Right lobe of liver (tissue), 6 donors: ENCODE results near the gene TCHH. TPM values are rescaled to one million over a fixed set of nuclear protein-coding genes. Genes with fewer than 3 reads are reported as not detected.
"Not testable (repeated sequence)": the region's sequence is repeated elsewhere in the genome, so short reads cannot be mapped to it uniquely, and the experiment has no call there.

Experiments used
- ATAC-seq, 4 donors: fragments of 200-7000 bp; cut with Tn5 transposase; one replicate each; pipeline ENCODE4 v1.9.1; 2020; ENCODE audit warnings: mild to moderate bottlenecking in 4 of 4, moderate library complexity in 4 of 4
- DNase-seq, 3 donors: peaks; one replicate each; pipeline ENCODE4 v3.0.0-alpha.2; 2020
- H3K27ac ChIP-seq, 3 donors: fragments of 200-600 bp; one replicate each; pipeline ENCODE4 v1.8.0; 2022
- H3K27me3 ChIP-seq, 2 donors: fragments of 200-600 bp; one replicate each; pipeline ENCODE4 v1.8.0; 2022
- H3K36me3 ChIP-seq, 4 donors: fragments of 200-600 bp; sonication (generic) in 1 of 4; one replicate each; pipeline versions ENCODE4 v1.5.1 to v1.8.0; 2017 to 2022; ENCODE audit warnings: control low read depth in 1 of 4
- H3K4me1 ChIP-seq, 4 donors: fragments of 200-600 bp; sonication (generic) in 1 of 4; one replicate each; pipeline versions ENCODE4 v1.5.1 to v1.8.0; 2017 to 2022; ENCODE audit warnings: control low read depth in 1 of 4
- H3K4me3 ChIP-seq, 3 donors: fragments of 200-600 bp; one replicate each; pipeline ENCODE4 v1.8.0; 2022
- H3K9me3 ChIP-seq, 4 donors: fragments of 200-600 bp; sonication (generic) in 1 of 4; one replicate each; pipeline versions ENCODE4 v1.5.1 to v1.8.0; 2017 to 2022; ENCODE audit warnings: control low read depth in 1 of 4
- POLR2A ChIP-seq: fragments of 450-650 bp; IDR thresholded peaks from one replicate; pipeline ENCODE4 v1.6.1; 2017; ENCODE audit warnings: antibody characterized with exemption, mild to moderate bottlenecking
- WGBS: methylation state at CpG from one replicate; pipeline ENCODE4 v1.1.6; 2018; ENCODE audit warnings: low coverage, low lambda C conversion rate; ENCODE audit not compliant: insufficient coverage; ENCODE audit errors: missing lambda C conversion rate; 5-methylcytosine and 5-hydroxymethylcytosine counted together
- intact Hi-C, 2 donors: fragments of 100-400 bp; cut with DNase I; formaldehyde crosslinking; loops; one replicate each; pipeline versions ENCODE4 v1.11.2 to v1.14.1; 2022
- total RNA-seq, 6 experiments: library from RNA; depleted of rRNA in 2 of 6; stranded (reverse); fragments of >200 nt in 2 of 6; fragmentation: NEBNext Ultra II Directional in 3 of 6; extraction: Animal tissue kit (Norgen Biotek cat#: 25700) in 3 of 6; gene quantifications; one replicate each; pipeline versions ENCODE4 v1.1.0 to v1.2.4, GENCODE V29; 2016 to 2023
- TF ChIP-seq, protein P1 (sequence below), 4 donors: fragments of 200-600 bp in 3 of 4; fragments of 450-650 bp in 1 of 4; IDR thresholded peaks; one replicate each; pipeline versions ENCODE4 v1.5.1 to v1.8.0; 2016 to 2022; ENCODE audit warnings: antibody characterized with exemption in 4 of 4, mild to moderate bottlenecking in 2 of 4
- donor health status: DM: no; HTN: yes; CAD: no.
- donor health status: DM: no; HTN: no; CAD: no.
- donor health status: DM: no; HTN: no; CAD: no.
- donor health status: DM: no; HTN: yes; CAD: no.
- donor health status: DM: no; HTN: yes; CAD: no.

The TCHH gene
- total RNA-seq, 6 experiments from 2014 or later = 0.02 to 0.25 (median 0.12) TPM; not detected in 2

DNA sequence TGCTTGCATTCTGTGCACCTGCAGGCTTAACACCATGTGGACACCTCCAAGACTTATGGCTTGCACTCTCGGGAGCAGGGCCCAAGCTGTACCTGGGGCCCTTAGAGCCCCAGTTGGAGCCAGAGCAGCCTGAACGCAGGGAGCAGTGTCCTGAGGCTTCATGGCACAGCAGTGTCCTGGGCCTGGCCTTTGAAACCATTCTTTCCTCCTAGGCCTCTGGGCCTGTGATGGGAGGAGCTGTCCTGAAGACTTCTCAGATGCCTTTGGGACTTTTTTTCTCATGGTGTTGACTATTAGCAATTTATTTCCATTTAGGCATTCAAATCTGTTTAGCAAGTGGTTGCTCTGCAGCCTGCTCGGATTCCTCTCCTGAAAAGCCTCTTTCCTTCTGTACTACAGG is 32.8 kb upstream of the TCHH start:
- intact Hi-C loops = no loop called here
- Histone ChIP-seq H3K4me3 (no peak overlapping the region), H3K27ac (no peak overlapping the region), H3K9me3 (peaks cover 0 to 4% (median 0%) of the 10 kb centered on the region in 4 donors), H3K27me3 (no peaks in the 10 kb centered on the region), H3K4me1 (no peaks in the 10 kb centered on the region), H3K36me3 (no peaks in the 10 kb centered on the region)
- ATAC-seq (no peak), DNase-seq (no peak)
- TF ChIP-seq POLR2A = no peak
- TF ChIP-seq, protein P1, sequence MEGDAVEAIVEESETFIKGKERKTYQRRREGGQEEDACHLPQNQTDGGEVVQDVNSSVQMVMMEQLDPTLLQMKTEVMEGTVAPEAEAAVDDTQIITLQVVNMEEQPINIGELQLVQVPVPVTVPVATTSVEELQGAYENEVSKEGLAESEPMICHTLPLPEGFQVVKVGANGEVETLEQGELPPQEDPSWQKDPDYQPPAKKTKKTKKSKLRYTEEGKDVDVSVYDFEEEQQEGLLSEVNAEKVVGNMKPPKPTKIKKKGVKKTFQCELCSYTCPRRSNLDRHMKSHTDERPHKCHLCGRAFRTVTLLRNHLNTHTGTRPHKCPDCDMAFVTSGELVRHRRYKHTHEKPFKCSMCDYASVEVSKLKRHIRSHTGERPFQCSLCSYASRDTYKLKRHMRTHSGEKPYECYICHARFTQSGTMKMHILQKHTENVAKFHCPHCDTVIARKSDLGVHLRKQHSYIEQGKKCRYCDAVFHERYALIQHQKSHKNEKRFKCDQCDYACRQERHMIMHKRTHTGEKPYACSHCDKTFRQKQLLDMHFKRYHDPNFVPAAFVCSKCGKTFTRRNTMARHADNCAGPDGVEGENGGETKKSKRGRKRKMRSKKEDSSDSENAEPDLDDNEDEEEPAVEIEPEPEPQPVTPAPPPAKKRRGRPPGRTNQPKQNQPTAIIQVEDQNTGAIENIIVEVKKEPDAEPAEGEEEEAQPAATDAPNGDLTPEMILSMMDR (IDR thresholded peaks at IDR 0.05) = no peak
- WGBS = 38% methylated on average over 1 of the region's 3 CpGs

DNA sequence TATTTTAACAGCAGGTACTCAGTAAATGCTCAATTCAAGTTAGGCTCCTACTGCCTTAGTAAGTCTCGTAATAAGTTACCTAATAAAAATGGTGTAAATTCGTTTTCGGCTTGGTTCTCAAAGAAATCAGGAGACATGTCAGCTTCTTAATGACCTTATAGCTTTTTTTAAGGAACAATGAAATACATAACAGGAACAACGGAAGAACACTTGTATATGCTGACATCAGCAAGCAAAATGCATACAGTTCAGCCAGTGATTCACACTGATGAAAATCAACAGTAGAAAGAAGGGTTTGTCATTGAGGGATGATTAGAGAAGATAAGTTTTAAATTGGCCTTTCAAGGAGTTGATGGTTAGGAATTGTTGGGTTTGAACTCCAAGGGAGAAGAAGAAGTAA is 30.5 kb upstream of the TCHH start:
- intact Hi-C loops = no loop called here
- Histone ChIP-seq H3K9me3 (peaks cover 0 to 4% (median 0%) of the 10 kb centered on the region in 4 donors), H3K27ac (no peak overlapping the region), H3K27me3 (no peaks in the 10 kb centered on the region), H3K36me3 (no peaks in the 10 kb centered on the region), H3K4me1 (no peaks in the 10 kb centered on the region), H3K4me3 (no peak overlapping the region)
- ATAC-seq (peak in 2 of 4 donors; percentile 35 to 45), DNase-seq (no peak)
- TF ChIP-seq, protein P1 (IDR thresholded peaks at IDR 0.05) = no peak
- no peak for TF ChIP-seq POLR2A
- 33% methylated on average over 4 of the region's 4 CpGs for WGBS

DNA sequence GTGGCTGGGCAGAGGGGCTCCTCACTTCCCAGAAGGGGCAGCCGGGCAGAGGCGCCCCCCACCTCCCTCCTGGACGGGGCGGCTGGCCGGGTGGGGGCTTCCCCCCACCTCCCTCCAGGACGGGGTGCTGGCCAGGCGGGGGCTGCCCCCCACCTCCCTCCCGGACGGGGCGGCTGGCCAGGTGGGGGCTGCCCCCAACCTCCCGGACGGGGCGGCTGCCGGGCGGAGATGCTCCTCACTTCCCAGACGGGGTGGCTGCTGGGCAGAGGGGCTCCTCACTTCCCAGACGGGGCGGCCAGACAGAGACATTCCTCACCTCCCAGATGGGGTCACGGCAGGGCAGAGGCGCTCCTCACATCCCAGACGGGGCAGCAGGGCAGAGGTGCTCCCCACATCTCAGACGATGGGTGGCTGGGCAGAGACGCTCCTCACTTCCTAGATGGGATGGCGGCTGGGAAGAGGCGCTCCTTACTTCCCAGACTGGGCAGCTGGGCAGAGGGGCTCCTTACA is 29.5 kb upstream of the TCHH start:
- DNase-seq, H3K27me3 ChIP-seq, H3K9me3 ChIP-seq, H3K36me3 ChIP-seq, H3K4me1 ChIP-seq, intact Hi-C loops, H3K4me3 ChIP-seq, H3K27ac ChIP-seq, ATAC-seq: not testable (repeated sequence)
- no CpG with 5 or more reads among the region's 25 CpGs for WGBS

DNA sequence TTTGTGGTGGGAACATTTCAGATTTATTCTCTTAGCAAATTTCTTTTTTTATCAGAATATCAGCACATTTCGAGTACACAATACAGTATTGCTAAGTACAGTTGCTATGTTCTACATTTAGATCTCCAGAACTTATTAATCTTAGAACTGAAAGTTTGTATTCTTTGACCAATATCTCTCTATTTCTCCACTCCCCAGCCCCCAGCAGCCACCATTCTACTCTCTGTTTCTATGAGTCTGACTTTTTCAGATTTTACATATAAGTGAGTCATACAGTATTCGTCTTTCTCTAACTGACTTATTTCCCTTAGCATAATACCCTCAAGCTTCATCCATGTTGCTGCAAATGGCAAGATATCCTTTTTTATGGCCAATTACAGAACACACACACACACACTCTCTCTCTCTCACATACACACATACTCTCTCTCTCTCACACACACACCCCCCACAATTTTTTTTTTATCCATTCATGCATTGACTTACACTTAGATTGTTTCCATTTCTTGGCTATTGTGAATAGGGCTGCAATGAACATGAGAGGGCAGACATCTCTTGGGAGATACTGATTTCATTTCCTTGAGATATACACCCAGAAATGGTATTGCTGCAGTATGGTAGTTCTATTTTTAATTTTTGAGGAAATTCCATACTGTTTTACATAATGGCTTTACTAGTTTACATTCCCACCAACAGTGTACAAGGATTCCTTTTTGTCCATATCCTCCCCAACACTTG is 28.1 kb upstream of the TCHH start:
- H3K9me3 ChIP-seq = peaks cover 0 to 1% (median 0%) of the 10 kb centered on the region in 4 donors
- H3K4me3 ChIP-seq = no peak overlapping the region
- TF ChIP-seq POLR2A = no peak
- TF ChIP-seq, protein P1 (IDR thresholded peaks at IDR 0.05) = no peak
- no peaks in the 10 kb centered on the region for H3K36me3 ChIP-seq
- no peaks in the 10 kb centered on the region for H3K4me1 ChIP-seq
- no peak overlapping the region for H3K27ac ChIP-seq
- H3K27me3 ChIP-seq = no peaks in the 10 kb centered on the region
- intact Hi-C loops = no loop called here
- DNase-seq = no peak
- no peak for ATAC-seq
- WGBS = 22% methylated on average over 2 of the region's 2 CpGs

DNA sequence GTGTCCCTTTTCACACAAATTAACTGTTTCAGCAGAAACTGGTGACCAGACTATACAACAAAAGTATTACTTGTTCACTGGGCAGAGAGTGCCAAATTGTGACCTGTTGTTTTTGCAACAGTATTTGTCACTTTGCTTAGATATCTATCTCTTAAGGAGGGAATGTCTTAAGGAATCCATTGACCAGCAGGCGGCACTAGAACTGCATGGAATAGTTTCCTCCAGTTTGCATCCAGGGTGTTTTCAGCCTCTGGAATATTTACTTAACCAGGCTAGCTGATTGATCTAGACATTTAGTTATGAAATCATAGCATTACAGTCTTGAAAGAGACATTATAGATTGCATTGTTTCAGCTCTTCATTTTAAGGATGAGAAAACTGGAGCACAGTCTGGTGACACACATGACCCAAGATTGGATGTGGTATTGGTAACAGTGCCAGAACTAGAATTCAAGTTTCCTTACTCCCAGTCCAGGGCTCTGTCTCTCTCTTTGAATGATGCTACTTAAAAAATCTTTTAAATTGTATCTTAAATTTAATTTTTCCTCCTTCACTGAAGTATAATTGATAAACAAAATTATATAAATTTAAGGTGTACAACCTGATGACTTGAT is 26.8 kb upstream of the TCHH start:
- ATAC-seq (peak; percentile 64 to 74 (median 69)), DNase-seq (peak in 2 of 3 donors; percentile 25 to 49)
- no peak for TF ChIP-seq POLR2A
- TF ChIP-seq, protein P1 (IDR thresholded peaks at IDR 0.05) = peak; percentile 57 to 74 (median 68)
- Histone ChIP-seq H3K4me1 (no peaks in the 10 kb centered on the region), H3K36me3 (no peaks in the 10 kb centered on the region), H3K27me3 (no peaks in the 10 kb centered on the region), H3K4me3 (no peak overlapping the region), H3K27ac (no peak overlapping the region), H3K9me3 (no peaks in the 10 kb centered on the region)
- intact Hi-C loops = no loop called here
- 0% methylated on average over 1 of the region's 1 CpG for WGBS
